Inflammatory macrophage treated with lipopolysaccharide for 1 hour (primary cell): ENCODE results near the gene N4BP3.
"Not testable (repeated sequence)": the region's sequence is repeated elsewhere in the genome, so short reads cannot be mapped to it uniquely, and the experiment has no call there.

ENCODE experiments used
- DNase-seq, 2 donors: peaks; one replicate each; pipeline ENCODE4 v3.0.0-alpha.2; 2020 to 2022

Gene N4BP3, protein sequence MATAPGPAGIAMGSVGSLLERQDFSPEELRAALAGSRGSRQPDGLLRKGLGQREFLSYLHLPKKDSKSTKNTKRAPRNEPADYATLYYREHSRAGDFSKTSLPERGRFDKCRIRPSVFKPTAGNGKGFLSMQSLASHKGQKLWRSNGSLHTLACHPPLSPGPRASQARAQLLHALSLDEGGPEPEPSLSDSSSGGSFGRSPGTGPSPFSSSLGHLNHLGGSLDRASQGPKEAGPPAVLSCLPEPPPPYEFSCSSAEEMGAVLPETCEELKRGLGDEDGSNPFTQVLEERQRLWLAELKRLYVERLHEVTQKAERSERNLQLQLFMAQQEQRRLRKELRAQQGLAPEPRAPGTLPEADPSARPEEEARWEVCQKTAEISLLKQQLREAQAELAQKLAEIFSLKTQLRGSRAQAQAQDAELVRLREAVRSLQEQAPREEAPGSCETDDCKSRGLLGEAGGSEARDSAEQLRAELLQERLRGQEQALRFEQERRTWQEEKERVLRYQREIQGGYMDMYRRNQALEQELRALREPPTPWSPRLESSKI

GRCh38 chr5:178113141-178113787, at the start of gene N4BP3:
N4BP3 (plus strand) TSS chr5:178113532; CDS start chr5:178119584, 6,052 bp downstream.
- peak; percentile 58 to 62 for DNase-seq

GRCh38 chr5:178067755-178068154, 45.6 kb upstream of the N4BP3 start:
- DNase-seq = no peak

DNA sequence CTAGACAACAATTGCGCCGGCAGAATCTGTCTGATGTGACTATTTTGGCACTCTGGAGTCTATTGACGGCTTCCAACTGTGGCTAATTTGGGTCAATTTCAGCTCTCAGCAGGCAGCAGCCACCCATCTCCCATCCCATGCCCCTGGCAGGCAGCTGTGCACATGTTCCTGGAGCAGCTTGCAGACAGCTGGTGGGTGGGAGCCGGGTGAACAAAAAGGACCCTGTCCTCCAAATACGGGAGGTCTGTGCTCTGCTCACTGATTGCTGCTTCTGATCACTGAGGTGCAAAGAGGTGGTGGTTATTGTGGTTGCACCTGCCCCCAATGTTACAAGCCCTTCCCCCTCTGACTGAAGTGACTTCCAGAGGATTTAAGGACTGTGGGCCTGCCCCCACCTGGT, 45.0 kb upstream of the N4BP3 start:
- no peak for DNase-seq

GRCh38 chr5:178069909-178070308, 43.4 kb upstream of the N4BP3 start:
- DNase-seq = peak; percentile 16 to 28

DNA sequence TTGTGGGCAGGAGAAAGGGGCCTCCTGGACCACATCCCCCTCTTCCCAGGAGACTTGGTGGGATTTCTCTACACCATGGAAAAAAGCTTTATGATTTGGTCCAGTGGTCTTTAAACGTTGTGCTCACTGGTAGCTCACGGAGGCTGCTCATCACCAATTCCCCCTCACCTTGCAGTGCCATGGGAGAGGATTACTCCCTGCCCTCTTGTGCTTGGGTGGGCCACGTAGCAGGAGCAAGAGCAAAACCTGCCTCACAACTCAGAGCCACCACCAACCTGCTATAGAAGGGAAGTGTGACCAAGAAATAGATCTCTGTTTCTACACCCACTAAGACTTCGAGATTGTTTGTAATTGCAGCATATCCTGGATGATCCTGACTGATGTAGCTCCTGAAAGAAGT, 42.2 kb upstream of the N4BP3 start:
- no peak for DNase-seq

- no peak for DNase-seq
These were observed 40.6 kb upstream of the N4BP3 start for GRCh38 chr5:178072749-178073148.

DNA sequence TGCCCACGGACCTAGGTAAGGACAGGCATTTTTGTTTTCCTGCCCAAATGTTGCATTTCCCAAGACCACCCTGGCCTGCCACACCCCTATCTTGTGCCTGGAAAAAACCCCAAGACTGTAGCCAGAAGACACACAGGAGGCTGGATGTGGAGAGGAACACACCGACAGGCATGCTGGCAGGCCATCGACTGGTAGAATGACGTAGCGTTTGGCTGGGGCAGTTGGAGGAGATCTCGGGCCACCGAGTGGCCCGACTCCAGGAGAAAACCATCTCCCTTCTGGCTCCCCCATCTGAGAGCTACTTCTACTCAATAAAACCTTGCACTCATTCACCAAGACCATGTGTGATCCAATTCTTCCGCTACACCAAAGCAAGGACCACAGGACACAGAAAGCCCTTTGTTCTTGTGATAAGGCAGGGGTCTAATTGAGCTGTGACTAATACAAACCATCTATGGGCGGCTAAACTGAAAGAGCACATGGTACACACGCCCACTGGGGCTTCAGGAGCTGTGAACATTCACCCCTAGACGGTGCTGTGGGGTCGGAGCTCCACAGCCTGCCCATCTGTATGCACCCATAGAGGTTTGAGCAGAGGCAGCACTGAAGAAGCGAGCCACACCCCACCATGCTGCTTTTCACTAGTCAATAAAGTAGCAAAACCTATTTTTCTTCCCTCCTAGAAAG, 38.9 kb upstream of the N4BP3 start:
- no peak for DNase-seq

- not testable (repeated sequence) for DNase-seq
These were observed 36.4 kb upstream of the N4BP3 start for GRCh38 chr5:178076965-178077364.

GRCh38 chr5:178077751-178078150, 35.6 kb upstream of the N4BP3 start:
- DNase-seq = no peak

DNA sequence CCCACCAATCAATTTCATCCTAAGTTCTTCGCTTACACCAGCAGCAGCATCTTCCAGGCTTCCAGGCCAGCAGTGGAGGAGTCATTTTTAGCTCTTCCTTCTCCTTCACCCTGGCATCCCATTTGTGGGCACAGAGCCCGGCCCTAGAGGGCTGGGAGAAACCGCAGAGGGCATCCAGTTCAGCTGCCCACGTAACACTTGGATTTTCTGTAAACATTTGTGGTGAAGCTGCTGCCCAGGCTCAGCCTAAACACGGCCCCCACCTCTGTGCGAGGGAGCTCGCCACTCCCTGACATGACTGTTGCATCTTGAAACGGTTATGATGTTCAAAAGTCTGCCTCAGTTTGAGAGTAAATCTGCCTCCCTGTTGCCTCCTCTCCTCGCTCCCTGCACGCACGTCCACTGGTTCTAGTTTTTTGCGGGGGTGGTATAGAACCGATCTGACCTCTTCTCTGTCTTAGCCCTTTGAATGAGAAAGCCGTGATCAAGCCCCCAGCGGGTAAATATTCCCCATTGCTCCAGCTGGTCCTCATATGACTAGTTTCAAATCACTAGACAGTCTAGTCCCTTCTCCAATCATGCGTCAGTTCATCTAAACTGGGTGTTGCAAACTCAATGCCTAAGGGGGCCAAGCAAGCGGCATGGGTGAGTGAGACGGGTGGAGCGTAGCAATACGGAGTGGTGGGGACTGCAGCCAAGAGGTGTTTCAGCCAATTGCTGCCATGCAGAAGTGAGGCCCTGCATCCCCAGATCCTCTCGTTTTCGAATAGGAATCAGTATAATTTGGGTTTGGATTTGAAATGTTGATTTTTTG, 34.9 kb upstream of the N4BP3 start:
- no peak for DNase-seq

DNA sequence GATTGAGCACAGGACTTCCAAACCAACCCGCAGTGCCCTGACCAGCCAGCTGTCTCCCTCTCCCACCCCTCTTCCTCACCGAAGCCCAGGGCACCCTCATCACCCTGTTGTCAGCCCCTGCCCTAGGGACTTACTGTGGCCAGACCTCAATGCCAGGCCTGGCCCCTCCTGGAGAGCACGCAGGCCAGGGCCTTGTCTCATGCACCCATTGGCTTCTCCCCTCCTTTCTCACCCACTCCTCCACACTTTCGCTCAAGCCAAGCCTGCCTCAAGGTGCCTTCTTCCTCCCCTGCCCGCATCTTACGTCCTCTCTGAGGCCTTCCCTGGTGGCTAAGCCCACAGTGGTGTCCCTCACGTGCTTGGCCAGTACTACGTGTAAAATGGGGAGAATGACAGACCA, 33.3 kb upstream of the N4BP3 start:
- no peak for DNase-seq

DNA sequence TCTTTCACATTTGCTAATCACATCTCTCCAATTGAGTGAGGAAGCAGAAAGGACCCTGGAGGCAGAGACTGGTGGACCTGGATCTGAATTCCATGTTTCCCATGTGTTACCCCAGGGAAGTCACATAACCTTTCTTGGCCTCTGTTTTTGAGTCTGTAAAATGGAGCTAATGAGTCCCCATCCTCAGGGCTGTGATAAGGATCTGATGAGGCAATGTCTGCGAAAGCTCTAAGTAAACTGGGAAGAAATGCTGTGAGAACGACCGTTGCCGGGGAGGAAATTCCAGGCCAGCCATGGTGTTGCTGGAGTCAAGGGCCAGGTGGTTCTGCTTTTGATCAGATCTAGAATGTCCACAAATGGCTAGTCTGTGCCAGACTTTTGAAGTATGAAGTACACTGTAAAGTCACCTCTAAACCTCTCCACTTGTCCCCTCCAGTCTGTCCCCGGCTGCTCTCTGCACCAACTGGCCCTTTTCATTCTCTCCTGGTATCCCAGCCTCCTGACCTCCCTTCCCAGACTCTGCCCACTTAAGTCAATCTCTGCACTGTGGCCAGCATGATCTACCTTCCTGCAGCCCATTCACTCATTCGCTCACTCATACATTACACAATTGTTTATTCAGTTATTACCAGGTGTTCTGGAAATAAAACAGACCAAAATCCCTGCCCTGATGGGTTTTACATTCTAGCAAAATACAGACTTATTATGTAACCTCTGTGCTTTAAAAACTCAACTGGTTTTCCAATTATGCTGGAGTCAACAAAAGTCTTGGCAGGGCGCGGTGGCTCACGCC, 32.5 kb upstream of the N4BP3 start:
- no peak for DNase-seq

- DNase-seq = no peak
These were observed 31.6 kb upstream of the N4BP3 start for GRCh38 chr5:178081571-178082243.

DNA sequence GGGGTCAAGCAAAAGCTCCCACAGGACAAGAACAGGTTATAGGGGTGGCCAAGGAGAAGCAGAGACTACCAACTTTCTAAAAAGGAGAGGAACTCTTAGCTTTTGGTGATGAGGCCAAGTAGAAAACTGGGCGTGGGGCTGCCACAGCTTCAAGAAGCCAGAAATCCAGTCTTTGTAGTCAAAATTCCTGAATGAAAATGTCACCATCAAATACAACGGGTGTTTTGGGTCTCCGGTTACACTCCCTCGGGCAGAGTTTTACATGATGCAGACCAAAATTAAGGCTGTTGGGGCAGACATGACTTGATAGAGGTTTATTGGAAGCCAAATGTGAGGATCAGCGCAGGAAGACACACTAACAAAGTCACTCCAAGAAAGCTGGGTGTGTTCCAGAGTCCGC, 29.4 kb upstream of the N4BP3 start:
- no peak for DNase-seq

DNA sequence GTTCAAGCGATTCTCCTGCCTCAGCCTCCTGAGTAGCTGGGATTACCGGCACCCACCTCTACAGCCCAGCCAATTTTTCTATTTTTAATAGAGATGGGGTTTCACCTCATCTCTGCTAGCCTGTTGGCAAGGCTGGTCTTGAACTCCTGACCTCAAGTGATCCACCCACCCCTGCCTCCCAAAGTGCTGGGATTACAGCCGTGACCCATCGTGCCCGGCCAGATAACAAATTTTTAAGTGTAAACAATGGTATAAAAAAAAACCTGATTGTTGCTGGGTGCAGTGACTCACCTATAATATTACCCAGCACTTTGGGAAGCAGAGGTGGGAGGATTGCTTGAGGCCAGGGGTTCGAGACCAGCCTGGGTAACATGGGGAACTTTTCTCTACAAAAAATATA, 28.0 kb upstream of the N4BP3 start:
- DNase-seq = no peak

DNA sequence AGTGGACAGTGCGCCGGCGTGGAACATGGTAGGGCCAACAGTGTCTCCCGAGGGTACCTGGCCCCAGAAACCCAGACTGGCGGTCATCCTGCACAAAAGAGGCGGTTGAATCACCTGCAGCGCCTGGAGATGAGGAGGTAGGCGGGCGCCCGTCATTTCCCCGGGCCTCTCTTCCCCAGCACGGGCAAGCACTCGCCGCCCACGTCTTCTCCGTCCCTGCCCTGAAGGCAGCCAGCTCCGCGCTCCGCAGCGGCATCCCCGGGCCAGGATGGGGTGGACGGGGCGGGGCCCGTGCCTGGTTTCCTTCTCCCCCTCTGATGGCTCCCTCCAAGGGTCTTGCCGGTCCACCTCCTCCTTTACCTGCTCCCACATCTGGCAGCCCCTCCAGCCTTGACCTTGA, 27.1 kb upstream of the N4BP3 start:
- DNase-seq = no peak

DNA sequence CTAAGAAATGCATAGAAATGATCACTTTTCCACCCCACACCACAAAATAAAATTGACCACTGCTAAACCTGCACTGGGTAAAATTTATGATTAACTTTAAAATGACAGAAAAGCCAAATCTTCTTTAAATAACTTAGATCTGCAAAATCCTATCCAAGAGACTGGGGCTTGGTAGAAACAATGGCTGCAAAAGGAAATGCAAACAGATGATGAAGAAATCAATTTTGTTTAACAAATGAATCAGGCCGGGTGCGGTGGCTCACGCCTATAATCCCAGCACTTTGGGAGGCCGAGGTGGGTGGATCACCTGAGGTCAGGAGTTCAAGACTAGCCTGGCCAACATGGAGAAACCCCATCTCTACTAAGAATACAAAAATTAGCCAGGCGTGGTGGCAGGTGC, 26.1 kb upstream of the N4BP3 start:
- not testable (repeated sequence) for DNase-seq

DNA sequence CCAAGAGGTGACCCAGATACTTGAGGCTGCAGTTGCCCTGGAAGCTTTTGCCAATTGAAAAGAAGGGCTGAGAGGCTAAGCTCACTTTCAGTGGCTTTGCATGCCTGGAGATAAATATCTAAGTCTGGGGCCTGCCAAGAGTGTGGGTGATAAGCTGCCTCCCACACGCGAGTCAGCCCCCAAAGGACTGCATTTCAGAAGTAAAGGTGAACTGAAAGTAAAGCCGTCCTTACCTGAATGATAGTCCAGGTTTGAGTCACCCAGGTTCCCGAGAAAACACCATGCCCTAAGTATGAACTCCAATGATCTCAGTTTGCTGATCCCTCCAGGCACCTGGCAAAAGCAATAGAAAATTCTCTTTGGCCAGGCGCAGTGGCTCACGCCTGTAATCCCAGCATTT, 22.5 kb upstream of the N4BP3 start:
- DNase-seq = no peak

- no peak for DNase-seq
These were observed 20.2 kb upstream of the N4BP3 start for GRCh38 chr5:178093134-178093533.

GRCh38 chr5:178094345-178094744, 19.0 kb upstream of the N4BP3 start:
- DNase-seq = no peak

DNA sequence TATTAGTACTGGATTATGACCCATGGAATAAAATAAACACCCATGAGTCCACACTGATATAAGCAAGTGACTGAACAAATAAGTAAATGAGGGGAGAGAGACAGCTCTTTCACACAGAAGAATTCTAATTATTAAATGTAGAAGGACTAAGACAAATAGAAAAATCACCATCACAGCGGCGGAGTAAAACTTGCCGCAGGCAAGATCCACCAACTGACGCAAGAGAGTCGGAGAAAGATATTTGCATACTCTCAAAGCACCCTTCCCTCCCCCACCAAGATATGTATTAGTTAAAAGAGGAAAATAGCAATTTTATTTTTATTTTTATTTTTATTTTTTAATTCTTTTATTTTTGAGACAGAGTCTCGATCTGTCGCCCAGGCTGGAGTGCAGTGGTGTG, 14.6 kb upstream of the N4BP3 start:
- no peak for DNase-seq
